HG02642 (cell line): ENCODE measurements around the gene ATRX.
"Not testable (repeated sequence)": the region's sequence is repeated elsewhere in the genome, so short reads cannot be mapped to it uniquely, and the experiment has no call there.

ENCODE experiments used
- ATAC-seq: cut with Tn5 transposase; IDR thresholded peaks from one replicate; pipeline ENCODE4 v1.9.1; 2021; ENCODE audit warnings: mild to moderate bottlenecking; ENCODE audit not compliant: unreplicated experiment, poor library complexity

Gene ATRX

DNA sequence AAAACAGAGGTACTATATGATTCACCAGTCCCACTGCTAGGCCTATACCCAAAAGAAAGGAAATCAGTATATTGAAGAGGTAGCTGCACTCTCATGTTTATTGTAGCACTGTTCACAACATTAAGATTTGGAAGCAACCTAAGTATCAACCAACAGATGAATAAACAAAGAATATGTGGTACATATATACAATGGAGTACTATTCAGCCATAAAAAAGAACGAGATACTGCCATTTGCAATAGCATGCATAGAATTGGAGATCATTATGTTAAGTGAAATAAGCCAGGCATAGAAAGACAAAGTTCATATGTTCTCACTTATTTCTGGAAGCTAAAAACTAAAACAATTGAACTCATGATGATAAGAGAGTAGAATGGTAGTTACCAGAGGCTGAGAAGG, 266.3 kb downstream of the ATRX start:
- ATAC-seq = no peak

- no peak for ATAC-seq
Measured at GRCh38 chrX:77514177-77514576, 271.8 kb downstream of the ATRX start.

DNA sequence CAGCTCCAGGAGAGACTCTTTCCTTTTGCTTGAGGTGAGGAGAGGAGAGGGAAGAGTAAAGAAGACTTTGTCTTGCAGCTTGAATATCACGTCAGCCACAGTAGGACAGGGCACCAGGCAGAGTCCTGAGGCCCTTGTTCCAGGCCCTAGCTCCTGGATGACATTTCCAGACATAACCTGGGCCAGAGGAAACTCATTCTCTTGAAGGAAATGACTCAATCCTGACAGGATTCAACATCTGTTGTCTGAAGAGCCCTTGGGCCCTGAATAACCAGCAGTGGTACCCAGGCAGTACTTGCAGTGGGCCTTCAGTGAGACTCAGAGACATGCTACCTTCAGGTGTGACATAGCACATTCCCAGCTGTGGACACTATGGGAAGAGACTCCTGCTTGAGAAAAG, 276.0 kb downstream of the ATRX start:
- ATAC-seq = no peak

DNA sequence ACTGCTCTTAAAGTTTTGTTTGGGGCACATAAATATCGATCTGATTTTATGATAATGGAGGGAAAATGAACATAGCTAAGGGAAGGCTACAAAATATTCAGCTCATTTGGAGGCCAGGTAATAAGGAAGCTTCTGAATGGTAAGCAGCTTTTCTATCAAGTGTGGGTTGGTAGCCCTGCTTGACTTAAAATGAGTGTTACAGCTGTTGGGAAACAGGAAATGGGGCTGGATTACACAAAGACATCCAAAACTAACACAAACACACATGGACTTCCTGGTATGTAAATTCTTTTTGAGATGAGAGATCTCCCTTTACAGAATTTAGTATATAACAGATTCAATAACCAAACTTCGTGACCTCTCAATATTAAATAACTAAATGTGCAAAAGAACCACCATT, 280.8 kb downstream of the ATRX start:
- ATAC-seq = no peak

GRCh38 chrX:77502951-77503525, 283.0 kb downstream of the ATRX start:
- ATAC-seq = no peak

DNA sequence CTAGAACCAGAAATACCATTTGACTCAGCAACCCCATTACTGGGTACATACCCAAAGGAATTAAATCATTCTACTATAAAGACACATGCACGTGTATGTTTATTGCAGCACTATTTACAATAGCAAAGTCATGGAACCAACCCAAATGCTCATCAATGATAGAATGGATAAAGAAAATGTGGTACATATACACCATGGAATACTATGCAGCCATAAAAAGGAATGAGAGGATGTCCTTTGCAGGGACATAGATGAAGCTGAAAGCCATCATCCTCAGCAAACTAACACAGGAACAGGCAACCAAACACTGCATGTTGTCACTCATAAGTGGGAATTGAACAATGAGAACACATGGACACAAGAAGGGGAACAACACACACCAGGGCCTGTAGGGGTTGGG, 285.9 kb downstream of the ATRX start:
- ATAC-seq = not testable (repeated sequence)

GRCh38 chrX:77493677-77494553, 292.1 kb downstream of the ATRX start:
- ATAC-seq = no peak

DNA sequence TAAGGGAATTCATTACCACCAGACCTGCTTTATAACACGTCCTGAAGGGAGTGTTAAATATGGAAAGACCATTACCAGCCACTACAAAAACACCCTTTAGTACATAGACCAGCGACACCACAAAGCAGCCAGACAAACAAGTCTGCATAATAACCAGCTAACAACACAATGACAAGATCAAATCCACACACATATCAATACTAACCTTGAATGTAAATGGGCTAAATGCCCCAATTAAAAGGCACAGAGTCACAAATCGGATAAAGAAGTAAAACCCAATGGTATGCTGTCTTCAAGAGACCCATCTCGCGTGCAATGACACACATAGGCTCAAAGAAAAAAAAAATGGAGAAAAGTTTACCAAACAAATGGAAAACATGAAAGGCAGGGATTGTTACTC, 302.0 kb downstream of the ATRX start:
- ATAC-seq = no peak

GRCh38 chrX:77455437-77455836, 330.6 kb downstream of the ATRX start:
- ATAC-seq = no peak
